PFSK-1 (cell line): ENCODE measurements around the gene RPH3AL.

Source experiments
- FOXP2 ChIP-seq: optimal IDR thresholded peaks from 2 replicates; pipeline ENCODE3; 2011; ENCODE audit warnings: borderline replicate concordance, control low read depth, inconsistent platforms; ENCODE audit not compliant: insufficient read depth; ENCODE audit errors: extremely low read length, extremely low read depth
- POLR2AphosphoS5 ChIP-seq: IDR thresholded peaks from 2 replicates; pipeline ENCODE4 v1.6.1; 2012; ENCODE audit warnings: low read depth, mild to moderate bottlenecking, control low read depth, low read length, moderate library complexity
- SIN3A ChIP-seq: IDR thresholded peaks from 2 replicates; pipeline ENCODE4 v1.6.1; 2012; ENCODE audit warnings: mild to moderate bottlenecking, low read length, moderate library complexity, borderline replicate concordance; ENCODE audit not compliant: insufficient read depth
- TAF1 ChIP-seq: IDR thresholded peaks from 2 replicates; pipeline ENCODE4 v1.6.1; 2012; ENCODE audit warnings: low read length, control low read depth, borderline replicate concordance; ENCODE audit not compliant: insufficient read depth
- TF ChIP-seq, protein P1 (sequence below), 2 experiments: IDR thresholded peaks; 2 replicates each; pipeline versions ENCODE4 v1.6.1 to v1.8.0; 2011 to 2012; ENCODE audit warnings: low read depth in 2 of 2, low read length in 2 of 2, control low read depth in 1 of 2, inconsistent platforms in 1 of 2, mild to moderate bottlenecking in 1 of 2, moderate library complexity in 1 of 2; ENCODE audit not compliant: insufficient read depth in 1 of 2

The RPH3AL gene

DNA sequence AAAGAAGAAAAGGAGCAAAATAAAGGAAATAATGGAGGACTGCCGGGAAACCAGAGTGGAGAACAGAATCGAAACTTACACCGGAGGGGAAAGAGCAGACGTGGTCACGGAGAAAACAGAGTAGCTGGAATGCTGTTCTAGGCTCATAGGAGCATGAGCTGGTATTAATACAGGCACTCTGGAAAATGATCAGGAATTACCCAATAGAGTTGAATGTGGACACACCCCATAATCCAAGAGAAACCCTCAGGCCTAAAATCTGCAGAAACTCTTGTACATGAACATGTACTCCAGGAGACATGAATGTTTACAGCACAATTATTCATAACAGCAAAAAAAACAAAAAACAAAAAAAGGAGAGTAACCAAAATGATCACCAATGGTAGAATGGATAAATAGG, 77.7 kb downstream of the RPH3AL start:
- TF ChIP-seq, protein P1, sequence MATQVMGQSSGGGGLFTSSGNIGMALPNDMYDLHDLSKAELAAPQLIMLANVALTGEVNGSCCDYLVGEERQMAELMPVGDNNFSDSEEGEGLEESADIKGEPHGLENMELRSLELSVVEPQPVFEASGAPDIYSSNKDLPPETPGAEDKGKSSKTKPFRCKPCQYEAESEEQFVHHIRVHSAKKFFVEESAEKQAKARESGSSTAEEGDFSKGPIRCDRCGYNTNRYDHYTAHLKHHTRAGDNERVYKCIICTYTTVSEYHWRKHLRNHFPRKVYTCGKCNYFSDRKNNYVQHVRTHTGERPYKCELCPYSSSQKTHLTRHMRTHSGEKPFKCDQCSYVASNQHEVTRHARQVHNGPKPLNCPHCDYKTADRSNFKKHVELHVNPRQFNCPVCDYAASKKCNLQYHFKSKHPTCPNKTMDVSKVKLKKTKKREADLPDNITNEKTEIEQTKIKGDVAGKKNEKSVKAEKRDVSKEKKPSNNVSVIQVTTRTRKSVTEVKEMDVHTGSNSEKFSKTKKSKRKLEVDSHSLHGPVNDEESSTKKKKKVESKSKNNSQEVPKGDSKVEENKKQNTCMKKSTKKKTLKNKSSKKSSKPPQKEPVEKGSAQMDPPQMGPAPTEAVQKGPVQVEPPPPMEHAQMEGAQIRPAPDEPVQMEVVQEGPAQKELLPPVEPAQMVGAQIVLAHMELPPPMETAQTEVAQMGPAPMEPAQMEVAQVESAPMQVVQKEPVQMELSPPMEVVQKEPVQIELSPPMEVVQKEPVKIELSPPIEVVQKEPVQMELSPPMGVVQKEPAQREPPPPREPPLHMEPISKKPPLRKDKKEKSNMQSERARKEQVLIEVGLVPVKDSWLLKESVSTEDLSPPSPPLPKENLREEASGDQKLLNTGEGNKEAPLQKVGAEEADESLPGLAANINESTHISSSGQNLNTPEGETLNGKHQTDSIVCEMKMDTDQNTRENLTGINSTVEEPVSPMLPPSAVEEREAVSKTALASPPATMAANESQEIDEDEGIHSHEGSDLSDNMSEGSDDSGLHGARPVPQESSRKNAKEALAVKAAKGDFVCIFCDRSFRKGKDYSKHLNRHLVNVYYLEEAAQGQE (IDR thresholded peaks at IDR 0.05; ENCODE audit: insufficient read depth in 1 of 2, low read depth in 2 of 2, low read length in 2 of 2): no peak
- no peak for TF ChIP-seq POLR2AphosphoS5
- TF ChIP-seq FOXP2: no peak
- TF ChIP-seq TAF1: no peak
- no peak for TF ChIP-seq SIN3A

DNA sequence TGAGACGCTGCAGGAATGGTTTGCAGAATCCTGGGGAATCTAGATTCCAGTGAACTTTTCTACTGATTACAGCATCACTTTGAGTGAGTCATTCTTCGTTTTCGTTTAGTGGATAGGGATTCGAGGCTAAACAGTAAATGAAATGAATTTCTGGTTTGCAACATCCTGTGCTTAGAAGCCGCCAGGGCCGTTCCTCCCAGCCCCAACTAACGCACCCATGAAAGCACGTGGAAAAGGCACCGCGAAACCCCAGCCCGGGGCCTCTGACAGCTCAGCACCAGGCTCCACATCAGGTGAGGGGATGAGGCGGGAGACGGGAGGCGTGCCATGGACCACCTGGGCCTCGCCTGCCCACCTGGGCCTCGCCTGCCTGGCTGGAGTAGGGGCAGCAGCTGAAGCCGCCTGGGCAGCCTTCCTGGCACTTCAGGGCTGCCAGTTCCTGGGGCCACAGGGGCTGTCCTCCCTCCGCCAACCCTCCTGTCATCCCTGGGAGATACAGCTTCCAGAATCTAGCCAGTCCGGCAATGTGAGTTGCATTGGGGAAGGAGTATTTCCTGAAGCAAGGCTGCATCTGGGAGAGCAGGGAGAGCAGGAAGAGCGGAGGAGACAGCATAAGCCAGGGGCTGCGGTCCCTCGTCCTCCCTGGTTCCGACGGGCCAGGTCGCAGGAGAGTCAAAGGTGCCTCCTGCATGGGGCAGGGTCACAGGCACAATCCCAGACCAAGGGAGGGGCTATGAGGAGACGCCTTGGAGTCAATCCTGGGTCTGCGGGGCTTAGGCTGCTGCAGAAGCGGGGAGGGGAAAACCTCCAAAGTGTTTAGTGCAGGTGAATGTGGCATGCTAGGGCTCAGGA, 78.4 kb downstream of the RPH3AL start:
- TF ChIP-seq SIN3A: no peak
- no peak for TF ChIP-seq TAF1
- TF ChIP-seq FOXP2: no peak
- no peak for TF ChIP-seq POLR2AphosphoS5
- TF ChIP-seq, protein P1 (IDR thresholded peaks at IDR 0.05; ENCODE audit: insufficient read depth in 1 of 2, low read depth in 2 of 2, low read length in 2 of 2): no peak

DNA sequence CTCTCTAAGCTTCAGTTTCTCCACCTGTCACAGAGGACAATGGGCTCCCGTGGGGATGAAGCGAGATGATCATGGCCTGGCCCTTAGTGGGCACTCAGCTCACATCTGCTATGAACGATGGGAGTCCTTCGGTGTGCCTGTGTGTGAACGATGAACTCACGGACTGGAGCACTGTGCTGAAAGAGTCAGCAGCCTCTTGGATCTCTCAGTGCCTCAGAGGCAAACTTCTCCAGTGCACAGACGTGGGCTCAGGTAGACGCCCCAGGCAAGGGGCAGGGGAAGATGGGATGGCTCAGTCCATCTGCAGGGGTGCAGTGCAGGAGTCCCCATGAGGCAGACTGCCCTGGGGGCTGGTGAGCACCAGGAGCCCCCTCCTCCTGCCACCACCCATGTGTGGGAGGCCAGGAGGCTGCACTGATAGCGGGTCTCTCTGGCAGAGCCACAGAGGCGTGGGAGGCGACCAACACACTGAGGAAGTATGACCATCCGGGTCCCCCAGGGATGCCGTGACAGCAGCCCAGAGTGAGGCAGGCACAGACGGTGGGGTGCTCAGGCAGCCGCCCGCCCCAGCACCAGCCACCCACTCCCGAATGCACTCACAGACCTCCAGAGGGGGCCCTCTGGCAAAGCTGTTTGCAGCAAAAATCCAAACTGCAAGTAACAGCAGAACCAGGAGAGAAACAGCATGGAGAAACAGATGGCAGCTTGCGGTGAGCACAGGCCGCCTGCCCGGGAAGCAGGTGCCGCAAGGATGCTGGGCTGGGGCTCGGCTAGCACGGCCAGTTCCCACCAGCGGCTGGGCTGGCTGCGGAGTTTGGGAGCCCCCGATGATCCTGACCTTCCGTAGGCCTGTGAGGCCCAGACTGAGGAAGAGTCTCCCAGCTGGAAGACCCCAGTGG, 82.7 kb downstream of the RPH3AL start:
- TF ChIP-seq FOXP2 (no peak), TAF1 (no peak), SIN3A (no peak)

DNA sequence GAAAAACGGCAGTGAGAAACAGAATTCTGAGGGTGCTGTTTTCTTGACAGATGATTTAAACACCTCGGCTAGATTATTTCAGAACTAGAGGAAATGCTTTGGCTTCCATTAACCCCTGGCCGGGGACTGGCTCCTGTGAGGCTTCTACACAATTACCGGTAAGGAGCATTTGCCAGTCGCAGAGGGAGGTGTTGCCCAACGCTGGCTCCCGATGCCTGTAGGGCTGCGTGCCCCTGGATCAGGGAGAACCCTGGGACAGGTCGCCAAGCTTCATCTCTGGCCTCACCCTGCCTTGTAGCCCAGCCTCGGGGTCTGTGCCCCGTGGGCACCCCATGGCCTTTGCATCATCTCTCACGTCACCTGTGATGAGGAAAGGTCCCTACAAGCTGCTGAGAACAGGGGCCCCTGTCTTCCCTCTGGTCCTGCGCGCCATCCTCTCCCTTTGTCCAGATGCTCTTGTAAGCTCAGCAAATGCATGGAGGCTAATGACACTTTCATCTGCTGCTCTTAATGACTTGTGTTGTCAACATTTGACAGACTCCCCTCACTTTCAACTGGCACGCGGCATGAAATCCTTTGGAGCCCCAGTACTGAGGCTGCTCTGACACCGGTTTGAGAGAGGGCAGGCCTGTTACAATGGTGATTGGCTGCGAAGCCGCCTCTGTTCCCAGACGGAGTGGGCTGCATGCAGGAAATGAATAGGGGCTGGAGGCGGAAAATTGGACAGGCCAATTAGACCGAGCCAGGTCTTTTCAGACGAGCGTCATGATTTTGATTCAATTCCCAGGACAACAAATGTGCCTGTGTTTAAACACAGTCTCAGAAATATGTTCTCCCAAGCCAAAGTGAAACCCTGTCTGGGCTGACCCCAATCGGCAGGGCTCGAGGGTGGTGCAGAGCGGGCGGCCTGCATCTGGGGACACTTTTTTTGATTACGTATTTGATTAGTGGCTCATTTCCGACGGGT, 85.6 kb downstream of the RPH3AL start:
- TF ChIP-seq FOXP2 (no peak), POLR2AphosphoS5 (no peak), TAF1 (no peak), SIN3A (no peak)
- TF ChIP-seq, protein P1 (IDR thresholded peaks at IDR 0.05; ENCODE audit: insufficient read depth in 1 of 2, low read depth in 2 of 2, low read length in 2 of 2): no peak

DNA sequence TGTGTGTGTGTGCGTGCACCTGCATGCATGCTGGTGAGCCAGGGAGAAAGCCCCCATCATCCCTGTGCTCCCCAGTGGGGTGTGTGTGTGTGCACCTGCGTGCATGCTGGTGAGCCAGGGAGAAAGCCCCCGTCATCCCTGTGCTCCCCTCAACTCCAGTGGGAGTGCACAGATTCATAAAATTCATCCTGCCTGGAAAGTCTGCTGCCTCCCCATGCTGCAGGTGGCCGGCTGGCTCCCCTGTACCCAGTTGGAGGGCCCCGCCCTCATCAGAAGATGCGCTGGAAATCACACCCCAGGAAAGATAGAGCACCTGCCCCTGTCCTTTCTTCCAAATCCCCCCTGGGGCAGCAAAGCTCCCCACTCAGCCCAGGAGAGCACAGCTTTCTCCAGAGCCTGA, 86.4 kb downstream of the RPH3AL start:
- TF ChIP-seq, protein P1 (IDR thresholded peaks at IDR 0.05; ENCODE audit: insufficient read depth in 1 of 2, low read depth in 2 of 2, low read length in 2 of 2): no peak
- TF ChIP-seq FOXP2: no peak
- no peak for TF ChIP-seq POLR2AphosphoS5
- TF ChIP-seq TAF1: no peak
- no peak for TF ChIP-seq SIN3A
